ENCODE data around the gene COMTD1.

COMTD1 gene

DNA sequence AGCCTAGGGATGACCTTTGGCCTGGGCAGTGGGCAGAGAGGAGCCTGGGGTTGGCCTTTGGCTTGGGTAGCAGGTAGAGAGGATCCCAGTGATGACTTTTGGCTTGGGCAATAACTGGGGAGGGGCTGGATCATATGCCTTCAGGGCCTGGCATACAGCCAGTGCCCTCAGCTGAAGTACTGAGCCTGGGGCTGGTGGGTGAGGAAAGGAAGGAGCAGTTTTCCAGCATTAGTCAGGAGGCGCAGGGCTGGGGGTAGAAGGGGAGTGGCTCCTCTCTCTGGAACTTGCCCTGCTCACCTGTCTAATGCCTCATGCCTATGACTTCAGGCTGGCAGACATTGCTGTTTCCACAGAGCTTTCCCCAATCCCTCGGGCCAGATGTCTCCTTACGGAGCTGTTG lies 15.2 kb upstream of the COMTD1 start:
- Mint-ChIP-seq H3K27ac (no peak overlapping the region), H3K4me3 (no peak overlapping the region), H3K27me3 (ENCODE audit: low read depth, poor library complexity) (peaks cover 4% of the 10 kb centered on the region)

DNA sequence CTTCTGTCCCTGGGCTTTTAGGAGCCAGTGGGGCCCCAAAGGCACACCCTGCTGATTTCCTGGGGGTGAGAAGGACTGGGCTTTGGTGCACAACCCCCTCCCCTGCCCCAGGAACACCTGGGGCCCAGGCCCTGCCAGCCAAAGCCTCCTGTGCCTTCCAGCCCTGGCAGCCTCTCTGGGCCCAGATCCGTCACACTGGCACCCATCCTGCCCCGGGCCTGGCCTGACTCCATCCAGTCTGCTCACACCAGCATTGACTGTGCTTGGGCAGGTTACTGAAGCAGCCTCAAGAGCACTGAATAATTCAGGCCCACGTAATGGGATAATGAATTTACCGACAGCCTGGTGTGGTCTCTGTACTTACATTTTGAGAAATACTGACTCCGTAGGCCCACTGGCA lies 12.0 kb upstream of the COMTD1 start:
- no peak overlapping the region for H3K4me3 Mint-ChIP-seq
- H3K4me1 Mint-ChIP-seq = no peaks in the 10 kb centered on the region
- H3K9me3 Mint-ChIP-seq = peaks cover 11% of the 10 kb centered on the region
- peaks cover 4% of the 10 kb centered on the region for H3K36me3 Mint-ChIP-seq (ENCODE audit: low read depth)
- H3K27me3 Mint-ChIP-seq (ENCODE audit: low read depth, poor library complexity) = peaks cover 9% of the 10 kb centered on the region
- TF ChIP-seq, protein P1, sequence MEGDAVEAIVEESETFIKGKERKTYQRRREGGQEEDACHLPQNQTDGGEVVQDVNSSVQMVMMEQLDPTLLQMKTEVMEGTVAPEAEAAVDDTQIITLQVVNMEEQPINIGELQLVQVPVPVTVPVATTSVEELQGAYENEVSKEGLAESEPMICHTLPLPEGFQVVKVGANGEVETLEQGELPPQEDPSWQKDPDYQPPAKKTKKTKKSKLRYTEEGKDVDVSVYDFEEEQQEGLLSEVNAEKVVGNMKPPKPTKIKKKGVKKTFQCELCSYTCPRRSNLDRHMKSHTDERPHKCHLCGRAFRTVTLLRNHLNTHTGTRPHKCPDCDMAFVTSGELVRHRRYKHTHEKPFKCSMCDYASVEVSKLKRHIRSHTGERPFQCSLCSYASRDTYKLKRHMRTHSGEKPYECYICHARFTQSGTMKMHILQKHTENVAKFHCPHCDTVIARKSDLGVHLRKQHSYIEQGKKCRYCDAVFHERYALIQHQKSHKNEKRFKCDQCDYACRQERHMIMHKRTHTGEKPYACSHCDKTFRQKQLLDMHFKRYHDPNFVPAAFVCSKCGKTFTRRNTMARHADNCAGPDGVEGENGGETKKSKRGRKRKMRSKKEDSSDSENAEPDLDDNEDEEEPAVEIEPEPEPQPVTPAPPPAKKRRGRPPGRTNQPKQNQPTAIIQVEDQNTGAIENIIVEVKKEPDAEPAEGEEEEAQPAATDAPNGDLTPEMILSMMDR (IDR thresholded peaks at IDR 0.05) = no peak
- no peak for DNase-seq
- no peak overlapping the region for H3K27ac Mint-ChIP-seq

More for the DNA sequence above, 15.2 kb upstream of the COMTD1 start:
- Mint-ChIP-seq H3K36me3 (ENCODE audit: low read depth) (peaks cover 19% of the 10 kb centered on the region), H3K9me3 (peaks cover 39% of the 10 kb centered on the region), H3K4me1 (no peaks in the 10 kb centered on the region)
- DNase-seq = no peak
- TF ChIP-seq, protein P1 (IDR thresholded peaks at IDR 0.05) = no peak

DNA sequence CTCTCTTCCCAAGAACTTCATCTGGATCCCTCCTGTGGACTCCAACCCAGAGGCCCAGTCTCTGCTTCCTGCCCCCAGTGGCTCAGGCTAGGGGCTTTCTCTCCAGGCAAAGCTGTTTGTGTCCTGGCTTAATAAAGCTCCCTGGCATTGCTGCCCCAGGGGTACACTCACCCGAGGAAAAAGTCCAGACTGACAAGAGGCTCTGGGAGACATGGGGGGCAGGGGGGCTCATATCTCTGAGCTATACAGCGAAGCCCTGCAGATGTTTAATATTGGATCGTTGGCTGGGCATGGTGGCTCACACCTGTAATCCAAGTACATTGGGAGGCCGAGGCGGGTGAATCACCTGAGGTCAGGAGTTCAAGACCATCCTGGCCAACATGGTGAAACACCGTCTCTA lies 10.7 kb upstream of the COMTD1 start:
- peaks cover 9% of the 10 kb centered on the region for H3K27me3 Mint-ChIP-seq (ENCODE audit: low read depth, poor library complexity)
- H3K9me3 Mint-ChIP-seq = no peaks in the 10 kb centered on the region
- H3K27ac Mint-ChIP-seq = no peak overlapping the region
- TF ChIP-seq, protein P1 (IDR thresholded peaks at IDR 0.05) = no peak
- no peaks in the 10 kb centered on the region for H3K36me3 Mint-ChIP-seq (ENCODE audit: low read depth)
- H3K4me1 Mint-ChIP-seq = no peaks in the 10 kb centered on the region
- DNase-seq = no peak
- no peak overlapping the region for H3K4me3 Mint-ChIP-seq

DNA sequence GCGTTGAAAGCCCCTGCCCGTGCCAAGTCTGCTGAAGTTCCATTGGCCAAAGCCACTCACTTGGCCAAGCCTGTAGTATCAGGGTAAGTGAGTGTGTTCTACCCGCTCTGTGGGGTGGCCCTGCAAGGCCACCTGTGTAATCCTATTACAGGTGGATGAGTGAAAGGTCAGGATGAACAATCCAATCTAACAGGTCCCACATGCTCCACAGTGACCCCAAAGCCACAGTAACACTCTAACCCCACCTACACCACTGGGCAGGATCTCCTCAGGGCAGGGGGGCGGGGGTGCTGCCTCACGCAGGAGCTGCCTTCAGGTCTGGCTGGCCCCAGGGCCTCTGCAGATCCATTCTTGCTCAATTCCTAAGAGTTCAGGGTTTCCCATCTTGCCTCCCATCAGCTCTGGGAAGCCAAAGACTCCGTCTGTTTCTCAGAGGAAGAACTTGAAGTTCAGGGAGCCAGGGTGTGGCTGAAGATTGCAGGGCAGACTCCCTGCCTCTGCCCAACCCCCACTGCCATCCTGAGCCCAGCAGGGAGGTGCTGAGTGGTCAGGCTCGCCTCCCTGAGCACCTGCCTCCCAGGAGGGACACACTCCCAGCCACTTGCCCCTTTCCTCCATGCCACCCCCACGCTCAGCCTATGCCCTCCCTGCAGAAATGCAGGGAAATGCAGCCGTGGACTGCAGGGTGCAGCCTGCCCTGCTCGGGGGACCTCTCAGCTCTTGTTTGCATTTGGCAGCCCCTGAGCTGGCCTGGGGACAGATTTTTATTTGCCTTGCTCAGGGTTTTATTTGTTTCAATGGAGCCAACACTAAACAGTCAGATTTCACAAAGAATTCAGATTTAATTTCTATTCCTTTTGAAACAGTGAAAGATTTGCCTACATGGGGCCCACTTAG lies 9.8 kb upstream of the COMTD1 start:
- H3K27ac Mint-ChIP-seq = no peak overlapping the region
- TF ChIP-seq, protein P1 (IDR thresholded peaks at IDR 0.05) = no peak
- no peaks in the 10 kb centered on the region for H3K36me3 Mint-ChIP-seq (ENCODE audit: low read depth)
- no peaks in the 10 kb centered on the region for H3K4me1 Mint-ChIP-seq
- H3K9me3 Mint-ChIP-seq = no peaks in the 10 kb centered on the region
- no peak overlapping the region for H3K4me3 Mint-ChIP-seq
- no peak for DNase-seq
- H3K27me3 Mint-ChIP-seq (ENCODE audit: low read depth, poor library complexity) = peaks cover 9% of the 10 kb centered on the region

DNA sequence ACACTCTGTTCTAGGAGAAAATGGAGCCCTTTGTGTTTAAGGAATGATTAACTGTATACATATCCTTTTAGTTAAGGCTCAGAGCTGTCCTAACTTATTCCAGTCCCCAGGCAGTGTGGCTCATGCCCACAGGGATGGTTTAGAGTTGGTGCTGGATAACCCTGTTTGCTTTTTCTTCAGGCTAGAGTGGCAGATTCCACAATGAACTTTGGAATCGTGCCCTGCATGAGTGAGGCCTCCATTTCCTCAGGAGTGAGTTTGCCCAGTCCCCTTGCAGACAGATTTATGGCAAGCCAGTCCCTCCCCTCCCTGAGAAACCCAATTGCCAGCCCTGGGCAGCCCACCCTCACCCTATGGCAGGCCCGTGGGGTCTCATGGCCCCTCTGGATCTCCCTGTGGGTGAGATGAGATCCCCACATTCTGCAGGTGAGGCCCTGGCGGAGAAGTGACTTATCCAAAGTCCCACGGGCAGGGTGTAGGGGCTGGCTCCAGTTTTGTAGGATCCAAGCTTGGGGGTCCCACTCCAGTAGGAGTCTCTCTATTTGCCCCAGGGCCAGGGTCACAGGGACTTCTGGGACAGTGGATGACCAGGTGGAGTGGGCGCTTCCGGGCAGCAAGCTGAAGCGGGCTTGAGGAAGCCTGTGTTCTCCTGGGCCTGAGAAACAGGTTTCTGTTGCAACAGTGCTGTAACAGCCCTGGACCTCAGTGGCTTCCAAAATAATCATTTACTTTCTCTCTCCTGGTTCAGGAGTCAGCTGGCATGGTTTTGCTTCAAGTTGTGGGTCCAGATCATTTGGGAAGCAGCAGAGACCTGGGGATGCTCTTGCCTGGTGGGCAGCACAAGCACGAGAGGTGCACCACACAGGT lies 9.0 kb upstream of the COMTD1 start:
- DNase-seq = no peak
- Mint-ChIP-seq H3K9me3 (no peaks in the 10 kb centered on the region), H3K36me3 (ENCODE audit: low read depth) (no peaks in the 10 kb centered on the region), H3K27me3 (ENCODE audit: low read depth, poor library complexity) (peaks cover 12% of the 10 kb centered on the region), H3K27ac (no peak overlapping the region), H3K4me1 (no peaks in the 10 kb centered on the region), H3K4me3 (no peak overlapping the region)
- TF ChIP-seq, protein P1 (IDR thresholded peaks at IDR 0.05) = no peak
